DMS114 treated with DMSO at 0.1 percent for 48 hours (cell line): ENCODE results near the gene RAB24.

Experiments
- DNase-seq: peaks from one replicate; lab custom pipeline; 2025; ENCODE audit not compliant: unreplicated experiment; lab: John Stamatoyannopoulos, UW

The RAB24 gene

GRCh38 chr5:177333420-177334154 is 30.1 kb upstream of the RAB24 start:
- no peak for DNase-seq

- no peak for DNase-seq
Observed at GRCh38 chr5:177332896-177333260, 29.4 kb upstream of the RAB24 start.

- no peak for DNase-seq
Observed at GRCh38 chr5:177332031-177332895, 28.7 kb upstream of the RAB24 start.

GRCh38 chr5:177330991-177331842 is 27.7 kb upstream of the RAB24 start:
- DNase-seq = no peak

GRCh38 chr5:177329883-177330282 is 26.4 kb upstream of the RAB24 start:
- DNase-seq = no peak

GRCh38 chr5:177328545-177329231 is 25.2 kb upstream of the RAB24 start:
- no peak for DNase-seq

GRCh38 chr5:177327539-177328522 is 24.3 kb upstream of the RAB24 start:
- no peak for DNase-seq

- no peak for DNase-seq
Observed at GRCh38 chr5:177325868-177326381, 22.4 kb upstream of the RAB24 start.

GRCh38 chr5:177320879-177321278 is 17.4 kb upstream of the RAB24 start:
- no peak for DNase-seq

- no peak for DNase-seq
Observed at GRCh38 chr5:177319913-177320588, 16.5 kb upstream of the RAB24 start.

GRCh38 chr5:177317959-177318377 is 14.4 kb upstream of the RAB24 start:
- DNase-seq = peak; percentile 55

GRCh38 chr5:177316005-177316404 is 12.5 kb upstream of the RAB24 start:
- no peak for DNase-seq

- no peak for DNase-seq
Observed at GRCh38 chr5:177315411-177315810, 11.9 kb upstream of the RAB24 start.

GRCh38 chr5:177314376-177315342 is 11.1 kb upstream of the RAB24 start:
- no peak for DNase-seq

- DNase-seq = no peak
Observed at GRCh38 chr5:177313561-177314259, 10.2 kb upstream of the RAB24 start.

- no peak for DNase-seq
Observed at GRCh38 chr5:177312649-177313181, 9.2 kb upstream of the RAB24 start.
